Lower leg skin (tissue), 3 donors: Measurements from ENCODE around the gene VASH2.

Experiments used
- CTCF ChIP-seq, 3 donors: fragments of 450-650 bp; IDR thresholded peaks; one replicate each; pipeline ENCODE4 v1.5.1; 2016; ENCODE audit warnings: antibody characterized with exemption in 3 of 3, mild to moderate bottlenecking in 3 of 3, moderate library complexity in 2 of 3
- POLR2A ChIP-seq, 2 donors: fragments of 450-650 bp; IDR thresholded peaks; one replicate each; pipeline ENCODE4 v1.6.1; 2016 to 2017; ENCODE audit warnings: antibody characterized with exemption in 2 of 2, mild to moderate bottlenecking in 1 of 2, moderate library complexity in 1 of 2

- TF ChIP-seq CTCF (IDR thresholded peaks at IDR 0.05) (no peak), POLR2A (IDR thresholded peaks at IDR 0.05) (no peak)
Observed at GRCh38 chr1:212903664-212904063, 46.7 kb upstream of the VASH2 start.
